Panc1 (cell line): ENCODE data around the gene PCDHGA12. TPM values are rescaled to one million over a fixed set of nuclear protein-coding genes. Genes with fewer than 3 reads are reported as not detected.
A peak's percentile ranks its signal among the peaks of the same experiment; 100 is the strongest.
"Not testable (repeated sequence)": the region's sequence is repeated elsewhere in the genome, so short reads cannot be mapped to it uniquely, and the experiment has no call there.

Source experiments
- ATAC-seq: fragments of 200-7000 bp; cut with Tn5 transposase; 2 replicates; pipeline ENCODE4 v1.9.1; 2020; ENCODE audit warnings: mild to moderate bottlenecking, moderate library complexity
- BruUV-seq: library from RNA; stranded (reverse); fragments of 400-500 nt; replicated peaks from 2 replicates; lab custom pipeline; 2021; lab: Mats Ljungman, UMichigan
- CTCF ChIA-PET: fragments of 300-600 bp; sonication (Branson Sonifier 250); formaldehyde crosslinking; loops from one replicate; lab custom pipeline; 2022; ENCODE audit warnings: antibody characterized with exemption; lab: Charles Lee
- POLR2A ChIA-PET: fragments of 300-600 bp; sonication (Branson Sonifier 250); formaldehyde crosslinking; loops from one replicate; lab custom pipeline; 2022; ENCODE audit warnings: antibody characterized with exemption; lab: Charles Lee
- DNase-seq: peaks from one replicate; pipeline ENCODE4 v3.0.0-alpha.2; 2010; ENCODE audit warnings: low read depth, low spot score
- H3K27ac ChIP-seq: 2 replicates; pipeline ENCODE4 v1.5.1; 2011; ENCODE audit warnings: mild to moderate bottlenecking, low read length, inconsistent platforms
- H3K27me3 ChIP-seq: fragments of 200-500 bp; sonication (Bioruptor generic); 2 replicates; pipeline ENCODE4 v1.6.0; 2014; ENCODE audit warnings: low read length, inconsistent platforms; ENCODE audit not compliant: control insufficient read depth, insufficient read depth
- H3K36me3 ChIP-seq: fragments of 200-500 bp; sonication (Bioruptor generic); 2 replicates; pipeline ENCODE4 v1.5.1; 2014; ENCODE audit warnings: inconsistent platforms, mild to moderate bottlenecking, low read length, moderate library complexity; ENCODE audit not compliant: control insufficient read depth, insufficient read depth
- H3K4me1 ChIP-seq: 2 replicates; pipeline ENCODE4 v1.5.1; 2011; ENCODE audit warnings: inconsistent platforms, mild to moderate bottlenecking, low read length, moderate library complexity; ENCODE audit not compliant: control insufficient read depth, insufficient read depth
- H3K4me3 ChIP-seq, 2 experiments: 2 replicates each; pipeline ENCODE4 v1.5.1; 2011 to 2012; ENCODE audit warnings: low read depth in 2 of 2, low read length in 2 of 2, mild to moderate bottlenecking in 2 of 2, inconsistent platforms in 1 of 2, moderate library complexity in 1 of 2
- H3K9me3 ChIP-seq: fragments of 200-500 bp; sonication (Bioruptor generic); 2 replicates; pipeline ENCODE4 v1.5.1; 2014; ENCODE audit warnings: low read depth, mild to moderate bottlenecking, inconsistent platforms, low read length, moderate library complexity; ENCODE audit not compliant: control insufficient read depth, insufficient read depth
- POLR2AphosphoS5 ChIP-seq: IDR thresholded peaks from 2 replicates; pipeline ENCODE4 v1.6.1; 2012; ENCODE audit warnings: mild to moderate bottlenecking, low read depth, low read length, moderate library complexity
- SIN3A ChIP-seq: IDR thresholded peaks from 2 replicates; pipeline ENCODE4 v1.6.1; 2012; ENCODE audit warnings: low read depth, mild to moderate bottlenecking, low read length, moderate library complexity, borderline replicate concordance; ENCODE audit not compliant: insufficient read depth
- TCF7L2 ChIP-seq: IDR thresholded peaks from 2 replicates; pipeline ENCODE4 v1.6.1; 2011; ENCODE audit warnings: mild to moderate bottlenecking, low read depth, low read length, inconsistent platforms
- in situ Hi-C: cut with HindIII; loops from 2 replicates; pipeline ENCODE4 v1.10.0; 2016; ENCODE audit warnings: low sequenced_read_pairs, low pct_unique_long_range_greater_than_20kb
- intact Hi-C: fragments of 100-400 bp; cut with micrococcal nuclease; formaldehyde crosslinking; loops from one replicate; pipeline ENCODE4 v1.10.0; 2022; ENCODE audit not compliant: unreplicated experiment
- total RNA-seq: library from RNA; stranded (reverse); gene quantifications from one replicate; pipeline ENCODE4 v1.2.1, GENCODE V29; 2021; ENCODE audit not compliant: unreplicated experiment
- TF ChIP-seq, protein P1 (sequence below), 2 experiments: IDR thresholded peaks; 2 replicates each; pipeline ENCODE4 v1.6.1; 2011 to 2012; ENCODE audit warnings: low read depth in 2 of 2, control low read depth in 1 of 2, low read length in 1 of 2, mild to moderate bottlenecking in 1 of 2, moderate library complexity in 1 of 2; ENCODE audit not compliant: insufficient read depth in 1 of 2
- TF ChIP-seq, protein P2 (sequence below): fragments of 450-650 bp; IDR thresholded peaks from 2 replicates; pipeline ENCODE4 v1.5.1; 2017; ENCODE audit warnings: mild to moderate bottlenecking

Gene PCDHGA12
- total RNA-seq, 1 experiment from 2014 or later = 0.21 TPM

DNA sequence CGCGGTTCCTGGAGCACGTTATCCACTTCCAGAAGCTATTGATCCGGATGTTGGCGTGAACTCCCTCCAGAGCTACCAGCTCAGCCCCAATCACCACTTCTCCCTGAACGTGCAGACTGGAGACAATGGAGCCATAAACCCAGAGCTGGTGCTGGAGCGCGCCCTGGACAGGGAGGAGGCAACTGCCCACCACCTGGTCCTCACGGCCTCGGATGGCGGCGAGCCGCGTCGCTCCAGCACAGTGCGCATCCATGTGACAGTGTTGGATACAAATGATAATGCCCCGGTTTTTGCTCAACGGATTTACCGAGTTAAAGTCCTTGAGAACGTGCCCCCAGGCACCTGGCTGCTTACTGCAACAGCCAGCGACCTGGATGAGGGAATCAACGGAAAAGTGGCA is 26.9 kb upstream of the PCDHGA12 start:
- ATAC-seq = no peak
- in situ Hi-C loops (no loop called here), intact Hi-C loops (no loop called here)
- TF ChIP-seq, protein P1, sequence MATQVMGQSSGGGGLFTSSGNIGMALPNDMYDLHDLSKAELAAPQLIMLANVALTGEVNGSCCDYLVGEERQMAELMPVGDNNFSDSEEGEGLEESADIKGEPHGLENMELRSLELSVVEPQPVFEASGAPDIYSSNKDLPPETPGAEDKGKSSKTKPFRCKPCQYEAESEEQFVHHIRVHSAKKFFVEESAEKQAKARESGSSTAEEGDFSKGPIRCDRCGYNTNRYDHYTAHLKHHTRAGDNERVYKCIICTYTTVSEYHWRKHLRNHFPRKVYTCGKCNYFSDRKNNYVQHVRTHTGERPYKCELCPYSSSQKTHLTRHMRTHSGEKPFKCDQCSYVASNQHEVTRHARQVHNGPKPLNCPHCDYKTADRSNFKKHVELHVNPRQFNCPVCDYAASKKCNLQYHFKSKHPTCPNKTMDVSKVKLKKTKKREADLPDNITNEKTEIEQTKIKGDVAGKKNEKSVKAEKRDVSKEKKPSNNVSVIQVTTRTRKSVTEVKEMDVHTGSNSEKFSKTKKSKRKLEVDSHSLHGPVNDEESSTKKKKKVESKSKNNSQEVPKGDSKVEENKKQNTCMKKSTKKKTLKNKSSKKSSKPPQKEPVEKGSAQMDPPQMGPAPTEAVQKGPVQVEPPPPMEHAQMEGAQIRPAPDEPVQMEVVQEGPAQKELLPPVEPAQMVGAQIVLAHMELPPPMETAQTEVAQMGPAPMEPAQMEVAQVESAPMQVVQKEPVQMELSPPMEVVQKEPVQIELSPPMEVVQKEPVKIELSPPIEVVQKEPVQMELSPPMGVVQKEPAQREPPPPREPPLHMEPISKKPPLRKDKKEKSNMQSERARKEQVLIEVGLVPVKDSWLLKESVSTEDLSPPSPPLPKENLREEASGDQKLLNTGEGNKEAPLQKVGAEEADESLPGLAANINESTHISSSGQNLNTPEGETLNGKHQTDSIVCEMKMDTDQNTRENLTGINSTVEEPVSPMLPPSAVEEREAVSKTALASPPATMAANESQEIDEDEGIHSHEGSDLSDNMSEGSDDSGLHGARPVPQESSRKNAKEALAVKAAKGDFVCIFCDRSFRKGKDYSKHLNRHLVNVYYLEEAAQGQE (IDR thresholded peaks at IDR 0.05; ENCODE audit: insufficient read depth in 1 of 2, low read depth in 2 of 2, low read length in 1 of 2) = no peak
- TF ChIP-seq TCF7L2 (no peak), SIN3A (no peak), POLR2AphosphoS5 (no peak)
- TF ChIP-seq, protein P2, sequence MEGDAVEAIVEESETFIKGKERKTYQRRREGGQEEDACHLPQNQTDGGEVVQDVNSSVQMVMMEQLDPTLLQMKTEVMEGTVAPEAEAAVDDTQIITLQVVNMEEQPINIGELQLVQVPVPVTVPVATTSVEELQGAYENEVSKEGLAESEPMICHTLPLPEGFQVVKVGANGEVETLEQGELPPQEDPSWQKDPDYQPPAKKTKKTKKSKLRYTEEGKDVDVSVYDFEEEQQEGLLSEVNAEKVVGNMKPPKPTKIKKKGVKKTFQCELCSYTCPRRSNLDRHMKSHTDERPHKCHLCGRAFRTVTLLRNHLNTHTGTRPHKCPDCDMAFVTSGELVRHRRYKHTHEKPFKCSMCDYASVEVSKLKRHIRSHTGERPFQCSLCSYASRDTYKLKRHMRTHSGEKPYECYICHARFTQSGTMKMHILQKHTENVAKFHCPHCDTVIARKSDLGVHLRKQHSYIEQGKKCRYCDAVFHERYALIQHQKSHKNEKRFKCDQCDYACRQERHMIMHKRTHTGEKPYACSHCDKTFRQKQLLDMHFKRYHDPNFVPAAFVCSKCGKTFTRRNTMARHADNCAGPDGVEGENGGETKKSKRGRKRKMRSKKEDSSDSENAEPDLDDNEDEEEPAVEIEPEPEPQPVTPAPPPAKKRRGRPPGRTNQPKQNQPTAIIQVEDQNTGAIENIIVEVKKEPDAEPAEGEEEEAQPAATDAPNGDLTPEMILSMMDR = no peak
- no peaks in the 10 kb centered on the region for H3K27me3 ChIP-seq
- H3K9me3 ChIP-seq = no peaks in the 10 kb centered on the region
- POLR2A ChIA-PET = no interaction called here
- no peak overlapping the region for H3K27ac ChIP-seq
- CTCF ChIA-PET = interaction anchor here (0.7 to 0.8 kb wide), 2 partner anchors 10 to 92 kb away, joined by 3 read pairs; no protein-coding TSS in a partner anchor
- H3K4me3 ChIP-seq = no peak overlapping the region
- BruUV-seq = no TSS peak
- H3K36me3 ChIP-seq = no peaks in the 10 kb centered on the region
- H3K4me1 ChIP-seq = no peaks in the 10 kb centered on the region
- DNase-seq = no peak

DNA sequence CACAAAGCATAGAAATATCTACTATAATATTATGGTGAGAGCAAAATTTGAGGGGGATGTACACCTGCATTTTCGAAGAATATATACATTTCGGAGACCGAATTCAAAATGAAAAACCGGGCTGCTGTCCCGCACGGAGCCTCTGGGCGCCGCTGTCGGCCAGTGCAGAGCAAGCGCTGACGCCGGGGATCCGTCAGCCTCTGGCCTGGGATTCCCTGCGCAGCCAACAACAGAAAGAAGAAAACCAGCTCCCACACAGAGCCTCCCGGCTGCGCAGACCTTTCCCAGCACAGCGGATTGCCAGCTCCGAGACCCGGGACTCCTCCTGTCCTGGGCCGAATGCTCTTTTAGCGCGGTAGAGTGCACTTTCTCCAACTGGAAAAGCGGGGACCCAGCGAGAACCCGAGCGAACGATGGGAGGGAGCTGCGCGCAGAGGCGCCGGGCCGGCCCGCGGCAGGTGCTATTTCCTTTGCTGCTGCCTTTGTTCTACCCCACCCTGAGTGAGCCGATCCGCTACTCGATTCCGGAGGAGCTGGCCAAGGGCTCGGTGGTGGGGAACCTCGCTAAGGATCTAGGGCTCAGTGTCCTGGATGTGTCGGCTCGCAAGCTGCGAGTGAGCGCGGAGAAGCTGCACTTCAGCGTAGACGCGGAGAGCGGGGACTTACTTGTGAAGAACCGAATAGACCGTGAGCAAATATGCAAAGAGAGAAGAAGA is 22.4 kb upstream of the PCDHGA12 start, which contains the start of gene PCDHGB6:
PCDHGB6 (plus strand) TSS at position 232 of the 716 bp plus-strand sequence; CDS start at position 414, 182 bp downstream.
- H3K9me3 ChIP-seq, BruUV-seq, H3K27me3 ChIP-seq, CTCF ChIA-PET, POLR2A ChIA-PET, H3K36me3 ChIP-seq, intact Hi-C loops, H3K27ac ChIP-seq, DNase-seq, in situ Hi-C loops, H3K4me1 ChIP-seq, H3K4me3 ChIP-seq, ATAC-seq: not testable (repeated sequence)
- TF ChIP-seq, protein P2 = peak; percentile 34
